Lower leg skin (tissue), 4 donors: ENCODE results near the gene SFTPD. TPM values are rescaled to one million over a fixed set of nuclear protein-coding genes. Genes with fewer than 3 reads are reported as not detected.

Source experiments
- DNase-seq, 2 donors: peaks; one replicate each; pipeline ENCODE4 v3.0.0-alpha.2; 2019; ENCODE audit warnings: low spot score in 2 of 2
- H3K4me3 ChIP-seq: fragments of 200-600 bp; sonication (generic); 2 replicates; pipeline ENCODE4 v1.5.1; 2017; ENCODE audit warnings: mild to moderate bottlenecking, low read depth; ENCODE audit not compliant: poor library complexity, severe bottlenecking
- POLR2A ChIP-seq, 2 donors: fragments of 450-650 bp; IDR thresholded peaks; one replicate each; pipeline ENCODE4 v1.6.1; 2016 to 2017; ENCODE audit warnings: antibody characterized with exemption in 2 of 2, mild to moderate bottlenecking in 1 of 2, moderate library complexity in 1 of 2
- WGBS, 2 donors: methylation state at CpG; one replicate each; pipeline ENCODE4 v1.1.5; 2018; 5-methylcytosine and 5-hydroxymethylcytosine counted together
- intact Hi-C: fragments of 100-400 bp; cut with DNase I; formaldehyde crosslinking; loops from one replicate; pipeline ENCODE4 v1.15.0; 2023; ENCODE audit warnings: low total_unique reads
- total RNA-seq, 4 donors: library from RNA; depleted of rRNA; stranded (reverse); fragments of >200 nt; gene quantifications; one replicate each; pipeline ENCODE4 v1.1.0, GENCODE V29; 2016
- TF ChIP-seq, protein P1 (sequence below), 3 donors: fragments of 450-650 bp; IDR thresholded peaks; one replicate each; pipeline ENCODE4 v1.5.1; 2016; ENCODE audit warnings: antibody characterized with exemption in 3 of 3, mild to moderate bottlenecking in 3 of 3, moderate library complexity in 2 of 3

SFTPD gene
- total RNA-seq, 4 donors from 2014 or later = 0.76 to 4.4 (median 2.3) TPM

DNA sequence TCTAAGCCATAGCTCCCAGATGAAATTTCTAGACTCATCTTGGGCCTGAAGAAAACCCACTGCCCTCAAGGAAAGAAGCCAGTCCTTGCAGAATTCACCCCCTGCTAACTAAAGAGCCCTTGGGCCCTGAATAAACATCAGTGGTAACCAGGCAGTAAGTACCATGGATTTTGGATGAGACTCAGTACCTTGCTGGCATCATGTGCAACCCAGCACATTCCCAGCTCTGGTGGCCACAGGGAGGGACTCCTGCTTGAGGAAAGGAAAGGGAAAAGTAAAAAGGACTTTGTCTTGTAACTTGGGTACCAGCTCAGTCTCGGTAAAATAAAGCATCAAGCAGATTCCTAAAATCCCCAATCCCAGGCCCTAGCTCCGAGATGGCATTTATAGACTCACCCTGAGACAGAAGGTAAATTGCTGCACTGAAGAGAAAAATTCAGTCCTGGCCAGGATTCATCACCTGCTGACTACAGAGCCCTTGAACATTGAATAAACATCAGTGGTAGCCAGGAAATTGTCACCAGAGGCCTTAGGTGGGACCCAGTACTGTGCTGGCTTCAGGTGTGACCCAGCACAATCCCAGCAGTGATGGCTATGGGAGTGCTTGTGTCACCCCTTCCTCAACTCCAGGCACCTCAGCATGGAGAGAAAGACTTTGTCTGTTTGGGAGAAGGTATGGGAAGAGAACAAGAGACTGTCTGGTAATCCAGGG, 31.2 kb upstream of the SFTPD start:
- no peak for TF ChIP-seq POLR2A (IDR thresholded peaks at IDR 0.05)
- TF ChIP-seq, protein P1, sequence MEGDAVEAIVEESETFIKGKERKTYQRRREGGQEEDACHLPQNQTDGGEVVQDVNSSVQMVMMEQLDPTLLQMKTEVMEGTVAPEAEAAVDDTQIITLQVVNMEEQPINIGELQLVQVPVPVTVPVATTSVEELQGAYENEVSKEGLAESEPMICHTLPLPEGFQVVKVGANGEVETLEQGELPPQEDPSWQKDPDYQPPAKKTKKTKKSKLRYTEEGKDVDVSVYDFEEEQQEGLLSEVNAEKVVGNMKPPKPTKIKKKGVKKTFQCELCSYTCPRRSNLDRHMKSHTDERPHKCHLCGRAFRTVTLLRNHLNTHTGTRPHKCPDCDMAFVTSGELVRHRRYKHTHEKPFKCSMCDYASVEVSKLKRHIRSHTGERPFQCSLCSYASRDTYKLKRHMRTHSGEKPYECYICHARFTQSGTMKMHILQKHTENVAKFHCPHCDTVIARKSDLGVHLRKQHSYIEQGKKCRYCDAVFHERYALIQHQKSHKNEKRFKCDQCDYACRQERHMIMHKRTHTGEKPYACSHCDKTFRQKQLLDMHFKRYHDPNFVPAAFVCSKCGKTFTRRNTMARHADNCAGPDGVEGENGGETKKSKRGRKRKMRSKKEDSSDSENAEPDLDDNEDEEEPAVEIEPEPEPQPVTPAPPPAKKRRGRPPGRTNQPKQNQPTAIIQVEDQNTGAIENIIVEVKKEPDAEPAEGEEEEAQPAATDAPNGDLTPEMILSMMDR (IDR thresholded peaks at IDR 0.05) = no peak
- H3K4me3 ChIP-seq = no peak overlapping the region
- no peak for DNase-seq
- intact Hi-C loops = no loop called here
- 51 to 64% methylated on average over 2 of the region's 2 CpGs for WGBS, 2 donors

- 58 to 67% methylated on average over 3 of the region's 3 CpGs for WGBS, 2 donors
- H3K4me3 ChIP-seq = no peak overlapping the region
- TF ChIP-seq, protein P1 (IDR thresholded peaks at IDR 0.05) = no peak
- TF ChIP-seq POLR2A (IDR thresholded peaks at IDR 0.05) = no peak
- intact Hi-C loops = no loop called here
- no peak for DNase-seq
Observed at GRCh38 chr10:79979310-79979975, 30.5 kb upstream of the SFTPD start.

GRCh38 chr10:79976999-79977398, 28.1 kb upstream of the SFTPD start:
- no peak for DNase-seq
- WGBS, 2 donors = 77 to 91% methylated on average over 2 of the region's 2 CpGs
- no peak overlapping the region for H3K4me3 ChIP-seq
- intact Hi-C loops = no loop called here
- no peak for TF ChIP-seq POLR2A (IDR thresholded peaks at IDR 0.05)
- TF ChIP-seq, protein P1 (IDR thresholded peaks at IDR 0.05) = no peak

DNA sequence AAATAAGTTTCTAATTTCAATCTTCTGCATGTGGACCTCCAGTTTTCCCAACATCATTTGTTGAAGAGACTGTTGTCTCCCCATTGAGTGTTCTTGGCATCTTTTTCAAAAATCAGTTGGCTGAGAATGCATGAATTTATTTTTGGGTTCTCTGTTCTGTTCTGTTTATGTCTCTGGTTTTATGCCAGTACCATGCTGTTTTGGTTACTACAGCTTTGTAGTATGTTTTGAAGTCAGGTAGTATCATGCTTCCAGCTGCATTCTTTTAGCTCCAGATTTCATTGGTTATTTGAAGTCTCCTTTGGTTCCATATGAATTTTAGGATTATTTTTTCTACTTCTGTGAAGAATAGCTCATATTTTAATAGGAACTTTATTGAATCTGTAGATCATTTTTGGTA, 21.2 kb upstream of the SFTPD start:
- TF ChIP-seq POLR2A (IDR thresholded peaks at IDR 0.05) = no peak
- TF ChIP-seq, protein P1 (IDR thresholded peaks at IDR 0.05) = no peak
- no peak overlapping the region for H3K4me3 ChIP-seq
- intact Hi-C loops = no loop called here
- no peak for DNase-seq

- no peak for DNase-seq
- TF ChIP-seq POLR2A (IDR thresholded peaks at IDR 0.05) = no peak
- TF ChIP-seq, protein P1 (IDR thresholded peaks at IDR 0.05) = no peak
- no peak overlapping the region for H3K4me3 ChIP-seq
- 71 to 74% methylated on average over 5 of the region's 5 CpGs for WGBS, 2 donors
- intact Hi-C loops = no loop called here
Observed at GRCh38 chr10:79947787-79948424, 999 bp downstream of the SFTPD start.
